Measurements from ENCODE around the gene HTR7.
"Not testable (repeated sequence)": the region's sequence is repeated elsewhere in the genome, so short reads cannot be mapped to it uniquely, and the experiment has no call there.

Gene HTR7

GRCh38 chr10:90857635-90858460 lies at the start of gene HTR7:
Gene HTR7 (minus strand): TSS chr10:90858039. CDS start chr10:90857671, 368 bp downstream.
- DNase-seq (ENCODE audit: low read depth in 1 of 2, low spot score in 1 of 2): peak; percentile 23 to 52

DNA sequence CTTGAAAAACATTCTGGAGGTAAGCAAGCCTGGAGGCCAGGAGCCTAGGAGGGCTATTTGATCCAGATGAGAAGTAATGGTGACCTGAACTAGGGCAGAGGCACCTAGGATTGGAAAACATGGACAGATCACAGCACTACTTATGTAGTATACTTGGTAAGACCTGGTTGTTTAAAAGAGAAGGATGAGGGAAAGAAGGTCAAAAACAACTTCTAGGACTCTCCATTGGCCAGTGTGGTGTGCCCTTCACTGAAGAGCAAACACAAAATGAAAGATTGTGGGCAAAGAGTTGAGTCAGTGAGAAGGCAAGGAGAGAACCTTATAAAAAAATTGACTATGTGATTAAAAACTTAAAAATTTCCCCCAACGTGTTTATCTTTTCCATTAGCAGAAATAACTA lies 48.8 kb upstream of the HTR7 start:
- no peak for DNase-seq (ENCODE audit: low read depth in 1 of 2, low spot score in 1 of 2)

DNA sequence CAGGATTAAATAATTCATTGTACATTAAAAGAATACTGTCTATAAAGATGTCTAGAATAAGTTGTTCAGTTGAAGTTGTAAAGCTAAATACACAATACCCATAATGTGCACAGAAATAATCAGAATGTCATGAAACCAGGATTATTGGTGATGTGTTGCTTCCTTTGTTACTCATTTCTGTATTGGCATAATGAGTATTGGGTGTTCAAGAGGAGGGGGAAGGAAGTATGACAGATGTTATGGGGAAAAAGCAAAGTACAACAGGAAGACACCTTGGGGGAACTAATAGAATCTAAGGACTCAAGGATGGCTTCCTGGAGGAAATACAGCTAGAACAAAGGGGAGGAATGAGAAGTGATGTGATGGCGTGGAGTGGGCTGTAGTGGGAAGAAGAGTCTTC lies 48.1 kb upstream of the HTR7 start:
- DNase-seq (ENCODE audit: low read depth in 1 of 2, low spot score in 1 of 2): no peak

DNA sequence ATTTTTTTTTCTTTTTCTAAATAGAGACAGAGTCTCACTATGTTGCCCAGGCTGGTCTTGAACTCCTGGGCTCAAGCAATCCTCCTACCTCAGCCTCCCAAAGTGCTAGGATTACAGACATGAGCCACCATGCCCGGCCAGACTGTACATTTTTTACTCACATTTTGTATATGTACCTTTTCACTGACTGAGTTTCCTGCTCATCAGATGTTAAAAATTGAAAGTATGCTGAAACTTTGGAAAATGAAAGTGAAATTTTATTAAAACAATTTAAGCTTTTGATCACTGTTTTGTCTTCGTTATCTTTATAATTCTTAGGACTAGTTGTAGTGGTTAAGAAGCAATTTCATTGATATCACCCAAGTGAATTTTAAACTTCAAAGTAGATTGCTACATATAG lies 39.1 kb upstream of the HTR7 start:
- not testable (repeated sequence) for DNase-seq (ENCODE audit: low read depth in 1 of 2, low spot score in 1 of 2)

DNA sequence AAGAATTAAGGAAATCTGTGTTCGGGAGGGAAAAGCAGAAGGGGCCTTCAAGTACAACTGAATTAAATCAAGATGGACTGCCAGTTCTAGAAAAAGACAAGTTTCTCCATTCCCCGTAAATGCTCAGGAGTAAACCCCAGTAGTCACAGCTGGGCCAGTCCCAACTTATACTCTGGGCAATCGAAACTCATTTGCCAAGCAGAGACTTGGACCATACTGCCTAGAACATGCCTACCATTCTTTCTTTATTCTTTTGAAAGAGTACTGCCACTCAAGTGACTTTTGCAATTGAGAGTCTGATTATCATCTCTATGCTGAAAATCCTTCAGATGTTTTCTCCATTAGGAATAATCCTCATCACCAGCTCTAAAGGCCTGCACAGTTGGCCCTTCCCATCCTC lies 35.4 kb upstream of the HTR7 start:
- no peak for DNase-seq (ENCODE audit: low read depth in 1 of 2, low spot score in 1 of 2)

- no peak for DNase-seq (ENCODE audit: low read depth in 1 of 2, low spot score in 1 of 2)
Observed at GRCh38 chr10:90890347-90890746, 32.5 kb upstream of the HTR7 start.

GRCh38 chr10:90889636-90890035 lies 31.8 kb upstream of the HTR7 start:
- no peak for DNase-seq (ENCODE audit: low read depth in 1 of 2, low spot score in 1 of 2)

DNA sequence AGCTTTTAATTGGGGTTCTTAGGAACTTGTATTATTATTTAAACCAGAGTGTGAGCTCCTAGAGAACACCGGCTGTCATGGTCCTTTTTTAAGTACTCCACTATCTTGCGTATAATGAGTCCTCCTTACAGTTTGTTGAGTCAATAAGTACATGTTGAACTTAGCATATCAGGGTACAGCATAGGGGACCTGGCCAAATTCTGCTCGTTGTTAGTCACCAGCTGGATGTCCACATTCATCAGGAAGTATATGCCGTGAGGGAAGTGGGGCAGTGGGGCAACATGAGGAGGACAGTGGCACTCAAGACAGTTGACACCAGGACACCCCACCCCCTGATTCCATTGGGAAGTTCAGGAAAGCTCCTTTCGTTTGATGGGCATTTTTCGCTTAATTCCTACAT lies 30.5 kb upstream of the HTR7 start:
- DNase-seq (ENCODE audit: low read depth in 1 of 2, low spot score in 1 of 2): no peak

DNA sequence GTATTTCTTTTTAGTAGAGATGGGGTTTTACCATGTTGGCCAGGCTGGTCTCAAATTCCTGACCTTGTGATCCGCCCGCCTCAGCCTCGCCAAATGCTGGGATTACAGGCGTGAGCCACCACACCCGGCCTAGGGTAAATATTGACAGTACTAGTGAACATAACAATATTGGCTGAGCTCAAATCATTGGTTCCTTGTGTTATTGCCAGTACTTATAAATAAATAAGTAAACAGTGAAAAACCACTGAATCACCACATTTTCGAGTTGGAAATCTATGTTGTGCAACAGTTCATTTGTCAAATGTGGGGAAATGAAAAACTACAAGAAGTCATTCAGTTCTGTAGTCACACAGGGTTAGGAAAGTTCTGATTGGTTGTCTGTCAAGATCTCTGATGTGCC lies 29.7 kb upstream of the HTR7 start:
- no peak for DNase-seq (ENCODE audit: low read depth in 1 of 2, low spot score in 1 of 2)

DNA sequence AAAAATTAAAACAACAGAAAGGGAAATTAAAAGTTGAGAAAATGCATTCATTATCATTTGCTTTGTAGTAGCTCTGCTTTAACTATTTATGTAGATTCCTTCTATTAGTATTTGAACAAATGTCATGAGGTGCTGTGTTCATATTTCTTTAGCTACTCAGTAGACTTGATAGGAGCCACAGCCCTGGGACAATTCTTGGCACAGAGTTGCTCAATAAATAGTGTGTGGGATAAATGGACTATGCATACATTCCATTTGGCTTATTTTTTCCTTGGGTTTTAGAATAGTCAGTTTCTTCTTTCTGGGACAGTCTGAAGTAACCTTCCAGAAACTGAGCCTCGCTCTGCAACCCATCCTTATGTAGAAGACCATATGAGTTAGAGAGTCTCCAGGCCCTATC lies 27.3 kb upstream of the HTR7 start:
- DNase-seq (ENCODE audit: low read depth in 1 of 2, low spot score in 1 of 2): no peak

GRCh38 chr10:90884431-90884830 lies 26.6 kb upstream of the HTR7 start:
- DNase-seq (ENCODE audit: low read depth in 1 of 2, low spot score in 1 of 2): no peak

DNA sequence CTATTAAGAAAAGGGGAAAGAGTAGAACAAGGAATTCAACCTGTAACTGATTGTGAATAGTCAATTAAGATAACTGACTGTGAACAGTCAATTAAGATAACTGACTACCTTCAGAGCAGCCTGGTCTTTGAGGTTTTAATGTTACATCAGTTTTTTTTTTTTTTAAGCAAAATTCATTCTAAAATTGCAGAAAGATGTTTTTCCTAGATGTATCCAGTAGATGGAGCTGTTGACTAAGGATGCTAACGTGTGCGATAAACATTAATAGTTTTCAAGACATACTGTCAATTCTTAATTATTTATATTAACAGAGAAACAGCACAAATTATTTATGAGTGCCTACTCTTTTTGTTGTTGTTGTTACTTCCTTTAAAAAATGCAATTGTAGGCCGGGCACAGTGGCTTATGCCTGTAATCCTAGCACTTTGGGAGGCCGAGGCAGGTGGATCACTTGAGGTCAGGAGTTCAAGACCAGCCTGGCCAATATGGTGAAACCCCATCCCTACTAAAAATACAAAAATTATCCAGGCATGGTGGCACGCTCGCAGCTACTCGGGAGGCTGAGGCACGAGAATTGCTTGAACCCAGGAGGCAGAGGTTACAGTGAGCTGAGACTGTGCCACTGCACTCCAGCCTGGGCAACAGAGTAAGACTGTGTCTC lies 22.4 kb upstream of the HTR7 start:
- not testable (repeated sequence) for DNase-seq (ENCODE audit: low read depth in 1 of 2, low spot score in 1 of 2)

DNA sequence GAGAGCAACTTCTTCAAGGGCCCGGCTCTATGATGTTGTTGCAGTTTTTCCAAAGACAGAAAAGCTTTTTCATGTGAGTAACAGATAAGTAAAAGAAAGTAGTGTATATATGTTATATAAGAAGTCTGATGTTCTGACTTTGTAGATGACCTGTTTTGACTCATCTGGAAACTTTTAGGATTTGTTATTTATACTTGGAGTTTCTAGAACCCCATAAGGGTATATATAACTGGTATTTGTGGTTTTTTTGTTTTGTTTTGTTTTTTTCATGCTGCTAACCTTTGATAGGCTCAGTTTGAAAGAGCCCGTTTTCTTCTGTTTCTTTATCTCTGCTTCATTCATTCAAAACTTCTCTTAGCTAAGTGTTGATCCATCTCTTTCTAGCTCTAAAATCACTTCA lies 21.2 kb upstream of the HTR7 start:
- DNase-seq (ENCODE audit: low read depth in 1 of 2, low spot score in 1 of 2): no peak

- no peak for DNase-seq (ENCODE audit: low read depth in 1 of 2, low spot score in 1 of 2)
Observed at GRCh38 chr10:90872648-90873020, 14.8 kb upstream of the HTR7 start.

GRCh38 chr10:90871766-90872647 lies 14.2 kb upstream of the HTR7 start, which contains the start of gene RPP30:
Gene RPP30 (plus strand): TSS chr10:90871974. CDS start chr10:90871987, 13 bp downstream.
- DNase-seq (ENCODE audit: low read depth in 1 of 2, low spot score in 1 of 2): peak; percentile 62 to 72

- DNase-seq (ENCODE audit: low read depth in 1 of 2, low spot score in 1 of 2): no peak
Observed at GRCh38 chr10:90871279-90871765, 13.5 kb upstream of the HTR7 start.

- no peak for DNase-seq (ENCODE audit: low read depth in 1 of 2, low spot score in 1 of 2)
Observed at GRCh38 chr10:90866050-90866598, 8.3 kb upstream of the HTR7 start.

DNA sequence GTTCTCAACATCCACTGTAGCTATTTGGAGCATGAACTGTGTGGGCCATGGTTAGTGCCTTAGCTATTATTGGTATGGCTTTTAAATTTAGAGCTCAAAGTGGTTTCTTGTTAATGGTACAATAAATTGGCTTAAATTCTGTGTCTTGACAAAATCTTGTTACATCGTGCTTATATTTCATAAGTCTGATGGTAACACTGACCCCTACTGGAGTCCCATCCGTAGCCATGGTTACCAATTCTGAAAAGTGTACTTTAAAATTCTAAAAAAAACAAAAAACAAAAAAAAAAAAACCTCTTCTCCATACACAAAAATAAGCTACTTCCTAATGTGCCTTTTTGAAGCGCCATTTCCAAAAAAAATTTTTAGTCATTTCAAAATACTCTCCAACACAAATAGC lies 7.6 kb upstream of the HTR7 start:
- DNase-seq (ENCODE audit: low read depth in 1 of 2, low spot score in 1 of 2): no peak

DNA sequence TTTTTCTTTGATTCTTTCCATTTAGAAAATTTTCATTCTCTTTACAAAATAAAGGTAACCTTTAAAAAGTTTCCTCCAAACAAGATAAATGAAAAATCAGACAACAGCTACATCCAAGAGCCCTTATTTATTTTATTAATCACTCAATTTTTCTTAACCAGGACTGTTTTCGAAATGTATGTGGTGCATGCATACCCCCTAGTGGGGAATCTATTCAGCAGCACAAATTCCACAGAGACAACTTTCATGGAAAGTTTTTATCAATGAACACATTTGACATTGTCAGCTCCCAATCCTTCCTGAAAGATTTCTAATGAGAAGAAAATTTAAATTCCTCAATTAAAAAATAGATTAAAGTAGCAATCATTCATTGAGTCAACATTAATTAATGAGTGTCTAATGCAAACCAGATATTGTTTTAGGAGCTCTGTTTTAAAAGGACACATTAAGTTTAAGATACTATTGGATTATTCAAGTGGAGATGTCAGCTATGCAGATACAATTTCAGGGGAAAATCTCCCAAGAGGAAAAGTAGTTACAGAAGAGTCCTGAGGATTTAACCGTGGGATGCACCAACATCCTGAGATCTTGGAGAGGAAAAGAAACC lies 5.2 kb upstream of the HTR7 start:
- DNase-seq (ENCODE audit: low read depth in 1 of 2, low spot score in 1 of 2): no peak

DNA sequence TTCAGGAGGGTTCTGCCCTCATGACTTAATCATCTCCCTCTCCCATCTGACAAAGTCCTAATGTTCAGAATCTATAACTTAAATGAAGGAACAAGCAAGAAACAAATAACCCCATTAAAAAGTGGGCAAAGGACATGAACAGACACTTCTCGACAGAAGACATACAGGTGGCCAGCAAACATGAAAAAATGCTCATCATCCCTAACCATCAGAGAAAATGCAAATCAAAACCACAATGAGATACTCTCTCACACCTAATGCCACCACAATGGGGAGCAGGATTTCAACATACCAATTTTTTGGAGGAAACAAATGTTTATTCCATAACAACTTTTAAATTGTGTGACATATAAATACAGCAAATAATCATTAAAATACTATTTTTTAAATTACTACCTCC lies 3.0 kb upstream of the HTR7 start:
- no peak for DNase-seq (ENCODE audit: low read depth in 1 of 2, low spot score in 1 of 2)

- DNase-seq (ENCODE audit: low read depth in 1 of 2, low spot score in 1 of 2): no peak
Observed at GRCh38 chr10:90859321-90859751, 1.5 kb upstream of the HTR7 start.

Measured in activated T-helper 1 cell treated with anti-CD3 and anti-CD28 coated beads, Interleukin-2, amount 50 U/mL, for 16 hours (primary cell).